ENCODE measurements around the gene MYO15A.

Gene MYO15A

GRCh38 chr17:18108401-18109312 is at the start of gene MYO15A:
Gene MYO15A, plus strand, starts transcription at chr17:18108756. Its CDS starts 10,045 bp downstream, at chr17:18118801.
- Histone ChIP-seq H3K4me3 (ENCODE audit: low read depth, low read length) (no peak within 1 kb of the TSS), H3K9me3 (ENCODE audit: control insufficient read depth, insufficient read depth, low read length) (no peaks in the 10 kb centered on the region), H3K36me3 (ENCODE audit: control insufficient read depth, insufficient read depth, low read length) (peaks cover 34% of the 10 kb centered on the region), H3K9ac (ENCODE audit: low read depth, low read length) (no peak within 1 kb of the TSS), H3K27me3 (ENCODE audit: control insufficient read depth, insufficient read depth, low read length) (no peaks in the 10 kb centered on the region), H3K27ac (ENCODE audit: low read depth, low read length) (no peak within 1 kb of the TSS), H3K4me1 (ENCODE audit: control insufficient read depth, insufficient read depth, low read length) (no peaks in the 10 kb centered on the region)

DNA sequence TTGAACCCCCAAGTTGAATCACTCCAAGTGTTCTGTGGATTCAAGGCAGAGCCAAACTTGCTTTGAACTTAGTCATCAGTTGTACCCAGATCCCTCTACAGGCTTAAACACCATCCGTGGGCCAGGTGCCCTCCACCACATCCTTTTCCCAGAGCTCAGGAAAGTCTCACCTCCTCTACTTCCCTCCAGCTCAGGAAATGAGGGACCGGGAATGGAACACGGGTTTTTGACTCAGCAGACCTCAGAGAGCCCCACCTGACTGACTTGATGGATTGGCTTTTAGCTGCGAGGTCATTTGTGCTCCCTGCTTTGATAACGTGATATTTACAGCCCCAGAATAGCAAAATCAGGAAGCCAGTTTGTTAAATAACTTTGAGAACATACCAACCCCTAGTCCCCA is 49.3 kb upstream of the MYO15A start:
- H3K27ac ChIP-seq (ENCODE audit: low read depth, low read length) = no peak overlapping the region
- H3K4me3 ChIP-seq (ENCODE audit: low read depth, low read length) = no peak overlapping the region
- no peaks in the 10 kb centered on the region for H3K9me3 ChIP-seq (ENCODE audit: control insufficient read depth, insufficient read depth, low read length)
- H3K27me3 ChIP-seq (ENCODE audit: control insufficient read depth, insufficient read depth, low read length) = no peaks in the 10 kb centered on the region
- H3K36me3 ChIP-seq (ENCODE audit: control insufficient read depth, insufficient read depth, low read length) = peaks cover 58% of the 10 kb centered on the region
- H3K4me1 ChIP-seq (ENCODE audit: control insufficient read depth, insufficient read depth, low read length) = no peaks in the 10 kb centered on the region
- H3K9ac ChIP-seq (ENCODE audit: low read depth, low read length) = no peak overlapping the region

DNA sequence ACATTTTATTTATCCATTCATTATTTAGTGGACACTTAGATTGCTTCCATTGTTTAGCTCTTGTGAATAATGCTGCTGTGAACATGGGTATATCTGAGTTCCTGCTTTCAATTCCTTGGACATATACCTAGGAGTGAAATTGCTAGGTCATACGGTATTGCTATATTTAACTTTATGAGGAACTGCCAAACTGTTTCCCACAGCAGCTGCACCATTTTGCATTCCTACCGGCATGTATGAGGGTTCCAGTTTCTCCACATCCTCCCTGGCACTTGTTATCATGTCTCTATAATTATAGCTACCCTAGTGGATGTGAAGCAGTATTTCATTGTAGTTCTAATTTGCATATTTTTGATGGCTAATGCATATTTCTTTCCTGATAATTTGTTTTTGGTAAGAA is 44.5 kb upstream of the MYO15A start:
- H3K4me1 ChIP-seq (ENCODE audit: control insufficient read depth, insufficient read depth, low read length) = no peaks in the 10 kb centered on the region
- peaks cover 37% of the 10 kb centered on the region for H3K36me3 ChIP-seq (ENCODE audit: control insufficient read depth, insufficient read depth, low read length)
- H3K4me3 ChIP-seq (ENCODE audit: low read depth, low read length) = no peak overlapping the region
- H3K9ac ChIP-seq (ENCODE audit: low read depth, low read length) = no peak overlapping the region
- no peaks in the 10 kb centered on the region for H3K9me3 ChIP-seq (ENCODE audit: control insufficient read depth, insufficient read depth, low read length)
- no peak overlapping the region for H3K27ac ChIP-seq (ENCODE audit: low read depth, low read length)
- H3K27me3 ChIP-seq (ENCODE audit: control insufficient read depth, insufficient read depth, low read length) = no peaks in the 10 kb centered on the region

DNA sequence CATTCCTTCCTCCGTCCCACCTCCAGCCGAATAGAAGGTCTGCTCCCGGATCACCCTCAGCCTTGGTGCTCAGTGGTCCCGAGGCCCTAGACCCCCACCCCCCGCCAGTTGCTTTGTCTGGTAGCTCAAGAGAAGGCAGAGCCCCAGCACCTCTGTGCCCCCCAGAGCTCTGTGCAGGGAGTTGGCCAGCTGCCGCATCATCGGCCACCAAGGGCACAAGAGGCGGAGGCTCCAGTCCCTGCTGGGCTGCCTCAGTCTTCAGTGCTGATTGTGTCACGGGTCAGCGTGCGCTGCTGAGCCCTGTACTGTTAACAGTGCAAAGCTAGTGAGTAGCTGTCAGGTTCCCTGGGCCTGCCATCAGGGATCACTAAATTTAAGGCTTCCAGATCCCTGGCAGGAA is 43.0 kb upstream of the MYO15A start:
- Histone ChIP-seq H3K9ac (ENCODE audit: low read depth, low read length) (no peak overlapping the region), H3K27me3 (ENCODE audit: control insufficient read depth, insufficient read depth, low read length) (no peaks in the 10 kb centered on the region), H3K9me3 (ENCODE audit: control insufficient read depth, insufficient read depth, low read length) (no peaks in the 10 kb centered on the region), H3K36me3 (ENCODE audit: control insufficient read depth, insufficient read depth, low read length) (peaks cover 32% of the 10 kb centered on the region), H3K4me1 (ENCODE audit: control insufficient read depth, insufficient read depth, low read length) (no peaks in the 10 kb centered on the region), H3K4me3 (ENCODE audit: low read depth, low read length) (no peak overlapping the region), H3K27ac (ENCODE audit: low read depth, low read length) (no peak overlapping the region)

- Histone ChIP-seq H3K4me1 (ENCODE audit: control insufficient read depth, insufficient read depth, low read length) (no peaks in the 10 kb centered on the region), H3K27me3 (ENCODE audit: control insufficient read depth, insufficient read depth, low read length) (no peaks in the 10 kb centered on the region), H3K36me3 (ENCODE audit: control insufficient read depth, insufficient read depth, low read length) (peaks cover 22% of the 10 kb centered on the region), H3K9me3 (ENCODE audit: control insufficient read depth, insufficient read depth, low read length) (no peaks in the 10 kb centered on the region), H3K4me3 (ENCODE audit: low read depth, low read length) (no peak overlapping the region), H3K27ac (ENCODE audit: low read depth, low read length) (no peak overlapping the region), H3K9ac (ENCODE audit: low read depth, low read length) (no peak overlapping the region)
Measured at GRCh38 chr17:18066866-18067265, 41.7 kb upstream of the MYO15A start.

DNA sequence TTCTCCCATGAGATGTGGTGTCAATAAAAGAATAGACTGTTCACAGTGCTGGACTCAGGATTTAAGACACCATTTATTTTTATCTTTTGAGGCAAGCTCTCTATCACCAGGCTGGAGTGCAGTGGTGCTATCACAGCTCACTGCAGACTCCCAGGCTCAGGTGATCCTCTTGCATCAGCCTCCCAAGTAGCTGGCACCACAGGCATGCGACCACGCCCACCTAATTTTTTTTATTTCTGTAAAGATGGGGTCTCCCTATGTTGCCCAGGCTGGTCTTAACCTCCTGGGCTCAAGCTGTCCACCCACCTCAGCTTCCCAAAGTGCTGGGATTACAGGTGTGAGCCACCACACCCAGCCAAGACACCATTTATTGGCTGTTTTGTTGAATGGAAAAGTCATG is 39.5 kb upstream of the MYO15A start:
- H3K27ac ChIP-seq (ENCODE audit: low read depth, low read length) = no peak overlapping the region
- H3K4me3 ChIP-seq (ENCODE audit: low read depth, low read length) = no peak overlapping the region
- peaks cover 11% of the 10 kb centered on the region; the same call in 1 of the 2 replicates for H3K36me3 ChIP-seq (ENCODE audit: control insufficient read depth, insufficient read depth, low read length)
- no peaks in the 10 kb centered on the region for H3K4me1 ChIP-seq (ENCODE audit: control insufficient read depth, insufficient read depth, low read length)
- no peak overlapping the region for H3K9ac ChIP-seq (ENCODE audit: low read depth, low read length)
- H3K9me3 ChIP-seq (ENCODE audit: control insufficient read depth, insufficient read depth, low read length) = no peaks in the 10 kb centered on the region
- no peaks in the 10 kb centered on the region for H3K27me3 ChIP-seq (ENCODE audit: control insufficient read depth, insufficient read depth, low read length)

GRCh38 chr17:18070861-18071340 is 37.7 kb upstream of the MYO15A start:
- Histone ChIP-seq H3K9ac (ENCODE audit: low read depth, low read length) (no peak overlapping the region), H3K9me3 (ENCODE audit: control insufficient read depth, insufficient read depth, low read length) (no peaks in the 10 kb centered on the region), H3K4me3 (ENCODE audit: low read depth, low read length) (no peak overlapping the region), H3K36me3 (ENCODE audit: control insufficient read depth, insufficient read depth, low read length) (no peaks in the 10 kb centered on the region), H3K4me1 (ENCODE audit: control insufficient read depth, insufficient read depth, low read length) (no peaks in the 10 kb centered on the region), H3K27me3 (ENCODE audit: control insufficient read depth, insufficient read depth, low read length) (no peaks in the 10 kb centered on the region), H3K27ac (ENCODE audit: low read depth, low read length) (no peak overlapping the region)

GRCh38 chr17:18071751-18072150 is 36.8 kb upstream of the MYO15A start:
- Histone ChIP-seq H3K9me3 (ENCODE audit: control insufficient read depth, insufficient read depth, low read length) (no peaks in the 10 kb centered on the region), H3K9ac (ENCODE audit: low read depth, low read length) (no peak overlapping the region), H3K27ac (ENCODE audit: low read depth, low read length) (no peak overlapping the region), H3K4me1 (ENCODE audit: control insufficient read depth, insufficient read depth, low read length) (no peaks in the 10 kb centered on the region), H3K27me3 (ENCODE audit: control insufficient read depth, insufficient read depth, low read length) (no peaks in the 10 kb centered on the region), H3K36me3 (ENCODE audit: control insufficient read depth, insufficient read depth, low read length) (no peaks in the 10 kb centered on the region), H3K4me3 (ENCODE audit: low read depth, low read length) (no peak overlapping the region)

- no peak overlapping the region for H3K27ac ChIP-seq (ENCODE audit: low read depth, low read length)
Measured at GRCh38 chr17:18074566-18075272, 33.8 kb upstream of the MYO15A start.

DNA sequence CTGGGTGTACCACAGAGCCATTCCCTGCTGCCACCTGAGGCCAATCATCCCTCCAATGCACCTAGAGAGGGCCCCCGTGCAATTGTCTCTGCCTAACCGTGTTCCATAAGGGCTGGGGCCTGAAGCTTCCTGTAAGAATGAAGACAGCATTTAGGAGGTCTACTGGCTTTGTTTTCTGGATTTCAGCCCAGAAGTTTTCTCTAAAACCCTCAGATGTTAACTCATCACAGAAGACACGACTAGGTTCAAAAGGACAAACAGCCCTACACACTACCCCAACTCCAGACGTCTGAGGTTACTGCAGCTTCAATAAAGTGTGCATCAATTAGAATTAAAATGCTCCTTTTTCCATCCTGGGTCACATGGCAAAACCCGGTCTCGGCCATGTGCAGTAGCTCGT is 31.6 kb upstream of the MYO15A start:
- Histone ChIP-seq H3K9ac (ENCODE audit: low read depth, low read length) (no peak overlapping the region), H3K27me3 (ENCODE audit: control insufficient read depth, insufficient read depth, low read length) (no peaks in the 10 kb centered on the region), H3K4me3 (ENCODE audit: low read depth, low read length) (no peak overlapping the region), H3K27ac (ENCODE audit: low read depth, low read length) (no peak overlapping the region), H3K36me3 (ENCODE audit: control insufficient read depth, insufficient read depth, low read length) (no peaks in the 10 kb centered on the region), H3K9me3 (ENCODE audit: control insufficient read depth, insufficient read depth, low read length) (no peaks in the 10 kb centered on the region), H3K4me1 (ENCODE audit: control insufficient read depth, insufficient read depth, low read length) (no peaks in the 10 kb centered on the region)

More at GRCh38 chr17:18074566-18075272, 33.8 kb upstream of the MYO15A start:
- Histone ChIP-seq H3K27me3 (ENCODE audit: control insufficient read depth, insufficient read depth, low read length) (no peaks in the 10 kb centered on the region), H3K9ac (ENCODE audit: low read depth, low read length) (no peak overlapping the region), H3K9me3 (ENCODE audit: control insufficient read depth, insufficient read depth, low read length) (no peaks in the 10 kb centered on the region), H3K4me3 (ENCODE audit: low read depth, low read length) (no peak overlapping the region), H3K4me1 (ENCODE audit: control insufficient read depth, insufficient read depth, low read length) (no peaks in the 10 kb centered on the region), H3K36me3 (ENCODE audit: control insufficient read depth, insufficient read depth, low read length) (no peaks in the 10 kb centered on the region)

GRCh38 chr17:18079543-18079942 is 29.0 kb upstream of the MYO15A start:
- H3K36me3 ChIP-seq (ENCODE audit: control insufficient read depth, insufficient read depth, low read length) = no peaks in the 10 kb centered on the region
- no peaks in the 10 kb centered on the region for H3K4me1 ChIP-seq (ENCODE audit: control insufficient read depth, insufficient read depth, low read length)
- H3K27ac ChIP-seq (ENCODE audit: low read depth, low read length) = no peak overlapping the region
- H3K27me3 ChIP-seq (ENCODE audit: control insufficient read depth, insufficient read depth, low read length) = no peaks in the 10 kb centered on the region
- H3K9ac ChIP-seq (ENCODE audit: low read depth, low read length) = no peak overlapping the region
- H3K9me3 ChIP-seq (ENCODE audit: control insufficient read depth, insufficient read depth, low read length) = no peaks in the 10 kb centered on the region
- H3K4me3 ChIP-seq (ENCODE audit: low read depth, low read length) = no peak overlapping the region
